IMR-90 (cell line): ENCODE results near the gene STRA8. TPM values are rescaled to one million over a fixed set of nuclear protein-coding genes. Genes with fewer than 3 reads are reported as not detected.

Source experiments
- ATAC-seq: fragments of 200-7000 bp; cut with Tn5 transposase; 2 replicates; pipeline ENCODE4 v1.9.1; 2020; ENCODE audit warnings: low read depth, mild to moderate bottlenecking, moderate library complexity
- BruUV-seq: library from RNA; stranded (reverse); fragments of 400-500 nt; replicated peaks from 2 replicates; lab custom pipeline; 2021; lab: Mats Ljungman, UMichigan
- CTCF ChIA-PET: fragments of 300-600 bp; formaldehyde crosslinking; extraction: SDS; loops from one replicate; lab custom pipeline; 2021; ENCODE audit warnings: antibody characterized with exemption; lab: Yijun Ruan, JAX
- POLR2A ChIA-PET: fragments of 300-600 bp; sonication (Branson Sonifier 250); formaldehyde crosslinking; loops from one replicate; lab custom pipeline; 2022; ENCODE audit warnings: antibody characterized with exemption; ENCODE audit not compliant: unreplicated experiment; lab: Charles Lee
- DNase-seq: peaks from one replicate; pipeline ENCODE4 v3.0.0; 2013
- H2AFZ ChIP-seq: replicated peaks from 2 replicates; pipeline ENCODE3; 2013; ENCODE audit warnings: low read length, mild to moderate bottlenecking; ENCODE audit not compliant: poor library complexity
- H2AK5ac ChIP-seq: 2 replicates; pipeline ENCODE4 v1.6.1; 2013; ENCODE audit warnings: low read depth, low read length, inconsistent platforms
- H2AK9ac ChIP-seq: replicated peaks from 2 replicates; pipeline ENCODE3; 2013; ENCODE audit warnings: mild to moderate bottlenecking, low read depth, low read length, moderate library complexity; ENCODE audit not compliant: poor library complexity
- H2BK120ac ChIP-seq: 2 replicates; pipeline ENCODE4 v1.6.1; 2013; ENCODE audit warnings: low read depth, low read length, inconsistent platforms
- H2BK15ac ChIP-seq: 3 replicates; pipeline ENCODE4 v1.6.1; 2013; ENCODE audit warnings: low read depth, low read length, inconsistent platforms
- H2BK20ac ChIP-seq: 2 replicates; pipeline ENCODE4 v1.6.1; 2013; ENCODE audit warnings: low read depth, mild to moderate bottlenecking, inconsistent platforms, low read length, moderate library complexity
- H2BK5ac ChIP-seq: 2 replicates; pipeline ENCODE4 v1.6.1; 2013; ENCODE audit warnings: mild to moderate bottlenecking, low read depth, low read length, inconsistent platforms; ENCODE audit not compliant: poor library complexity, severe bottlenecking
- H3K14ac ChIP-seq: replicated peaks from 2 replicates; pipeline ENCODE4 v1.6.1; 2013; ENCODE audit warnings: low read depth, low read length, inconsistent platforms
- H3K18ac ChIP-seq: 2 replicates; pipeline ENCODE4 v1.6.1; 2013; ENCODE audit warnings: low read depth, low read length, control low read depth
- H3K23ac ChIP-seq: 2 replicates; pipeline ENCODE4 v1.6.1; 2013; ENCODE audit warnings: low read depth, low read length, inconsistent platforms
- H3K27ac ChIP-seq: 2 replicates; pipeline ENCODE4 v1.5.1; 2013; ENCODE audit warnings: mild to moderate bottlenecking, control low read depth, low read length; ENCODE audit not compliant: insufficient read depth
- H3K27me3 ChIP-seq: 2 replicates; pipeline ENCODE4 v1.6.1; 2013; ENCODE audit warnings: low read length; ENCODE audit not compliant: control insufficient read depth, insufficient read depth
- H3K36me3 ChIP-seq: 2 replicates; pipeline ENCODE4 v1.6.1; 2013; ENCODE audit warnings: low read length, mixed read lengths; ENCODE audit not compliant: control insufficient read depth, insufficient read depth
- H3K4ac ChIP-seq: 2 replicates; pipeline ENCODE4 v1.6.1; 2013; ENCODE audit warnings: low read depth, low read length, inconsistent platforms
- H3K4me1 ChIP-seq: 2 replicates; pipeline ENCODE4 v1.6.1; 2013; ENCODE audit warnings: low read length, mixed read lengths; ENCODE audit not compliant: control insufficient read depth, insufficient read depth
- H3K4me2 ChIP-seq: 2 replicates; pipeline ENCODE4 v1.6.1; 2013; ENCODE audit warnings: low read depth, mild to moderate bottlenecking, control low read depth, low read length, moderate library complexity
- H3K4me3 ChIP-seq: 2 replicates; pipeline ENCODE4 v1.5.1; 2013; ENCODE audit warnings: low read depth, mild to moderate bottlenecking, control low read depth, low read length, moderate library complexity; ENCODE audit not compliant: insufficient read depth
- H3K56ac ChIP-seq: 2 replicates; pipeline ENCODE4 v1.6.1; 2013; ENCODE audit warnings: low read length, inconsistent platforms; ENCODE audit not compliant: insufficient read depth; ENCODE audit errors: extremely low read depth
- H3K79me1 ChIP-seq, 2 experiments: 2 replicates each; pipeline ENCODE4 v1.6.1; 2013; ENCODE audit warnings: low read length in 2 of 2, inconsistent platforms in 1 of 2, low read depth in 1 of 2
- H3K9ac ChIP-seq: 2 replicates; pipeline ENCODE4 v1.6.1; 2013; ENCODE audit warnings: low read depth, low read length, control low read depth
- H3K9me1 ChIP-seq: 2 replicates; pipeline ENCODE4 v1.6.1; 2013; ENCODE audit warnings: low read length, inconsistent platforms; ENCODE audit not compliant: insufficient read depth
- H3K9me3 ChIP-seq: 2 replicates; pipeline ENCODE4 v1.6.1; 2013; ENCODE audit warnings: low read length; ENCODE audit not compliant: control insufficient read depth, insufficient read depth
- H4K20me1 ChIP-seq: 2 replicates; pipeline ENCODE4 v1.6.1; 2013; ENCODE audit warnings: low read length, inconsistent platforms; ENCODE audit not compliant: insufficient read depth
- H4K5ac ChIP-seq: 2 replicates; pipeline ENCODE4 v1.6.1; 2013; ENCODE audit warnings: mild to moderate bottlenecking, low read depth, low read length, control low read depth
- H4K8ac ChIP-seq, 2 experiments: 2 replicates each; pipeline ENCODE4 v1.6.1; 2013; ENCODE audit warnings: low read depth in 2 of 2, low read length in 2 of 2, control low read depth in 1 of 2, inconsistent platforms in 1 of 2
- H4K91ac ChIP-seq: 2 replicates; pipeline ENCODE4 v1.6.1; 2013; ENCODE audit warnings: low read depth, low read length, inconsistent platforms; ENCODE audit not compliant: insufficient read depth
- MAZ ChIP-seq: IDR thresholded peaks from 2 replicates; pipeline ENCODE4 v1.6.1; 2012; ENCODE audit warnings: low read depth, mild to moderate bottlenecking, low read length, improper control_type of control experiment, moderate library complexity, borderline replicate concordance
- MXI1 ChIP-seq: IDR thresholded peaks from 2 replicates; pipeline ENCODE4 v1.6.1; 2012; ENCODE audit warnings: low read depth, mild to moderate bottlenecking, low read length, moderate library complexity, borderline replicate concordance
- POLR2A ChIP-seq: IDR thresholded peaks from 2 replicates; pipeline ENCODE4 v1.6.1; 2012; ENCODE audit warnings: mild to moderate bottlenecking, low read depth, low read length
- RAD21 ChIP-seq: IDR thresholded peaks from 2 replicates; pipeline ENCODE4 v1.6.1; 2012; ENCODE audit warnings: low read length, improper control_type of control experiment
- RCOR1 ChIP-seq: IDR thresholded peaks from 2 replicates; pipeline ENCODE4 v1.6.1; 2012; ENCODE audit warnings: mild to moderate bottlenecking, low read length, improper control_type of control experiment; ENCODE audit not compliant: insufficient replicate concordance
- RFX5 ChIP-seq: IDR thresholded peaks from 2 replicates; pipeline ENCODE4 v1.8.0; 2012; ENCODE audit warnings: low read depth, mild to moderate bottlenecking, low read length, moderate library complexity
- SMC3 ChIP-seq: fragments of 150-350 bp; IDR thresholded peaks from 2 replicates; pipeline ENCODE4 v1.6.1; 2016; ENCODE audit warnings: low read depth, mild to moderate bottlenecking, antibody characterized with exemption, low read length, moderate library complexity
- WGBS, 2 experiments: methylation state at CpG; one replicate each; pipeline versions ENCODE4 v1.1.5 to v1.1.7; 2013; ENCODE audit warnings: missing lambda C conversion rate in 2 of 2; ENCODE audit not compliant: insufficient read length in 1 of 2; ENCODE audit errors: extremely low coverage in 2 of 2; 5-methylcytosine and 5-hydroxymethylcytosine counted together
- dilution Hi-C: fragments of 300-500 bp; cut with HindIII; formaldehyde crosslinking; loops from one replicate; pipeline ENCODE4 v1.14.3; 2018; ENCODE audit warnings: low sequenced_read_pairs; ENCODE audit not compliant: unreplicated experiment
- in situ Hi-C: fragments of 300-500 bp; cut with MboI; formaldehyde crosslinking; loops from 3 replicates; pipeline ENCODE4 v1.14.3; 2019; ENCODE audit warnings: low sequenced_read_pairs, inconsistent platforms, mixed read lengths
- intact Hi-C: fragments of 100-400 bp; cut with micrococcal nuclease; formaldehyde crosslinking; loops from 2 replicates; pipeline ENCODE4 v1.10.0; 2022
- polyA plus RNA-seq, 3 experiments: library from polyadenylated mRNA; depleted of rRNA; stranded (reverse); fragments of >200 nt; gene quantifications; 2 replicates each; pipeline ENCODE4 v1.2.3, GENCODE V29; 2012; ENCODE audit warnings: low replicate concordance in 1 of 3
- total RNA-seq: library from RNA; depleted of rRNA; stranded (reverse); fragments of >200 nt; gene quantifications from 2 replicates; pipeline ENCODE4 v1.2.3, GENCODE V29; 2012
- TF ChIP-seq, protein P1 (sequence below): conservative IDR thresholded peaks from 2 replicates; pipeline ENCODE4 v1.5.1; 2012; ENCODE audit warnings: mild to moderate bottlenecking, low read depth, low read length, improper control_type of control experiment
- TF ChIP-seq, protein P2 (sequence below): fragments of 150-350 bp; IDR thresholded peaks from 2 replicates; pipeline ENCODE4 v1.6.1; 2017; ENCODE audit warnings: mild to moderate bottlenecking, antibody characterized with exemption, low read length, low read depth

Gene STRA8
- total and polyA plus RNA-seq, 2 of the 4 experiments (the other 2 are of a cell fraction) = not detected

DNA sequence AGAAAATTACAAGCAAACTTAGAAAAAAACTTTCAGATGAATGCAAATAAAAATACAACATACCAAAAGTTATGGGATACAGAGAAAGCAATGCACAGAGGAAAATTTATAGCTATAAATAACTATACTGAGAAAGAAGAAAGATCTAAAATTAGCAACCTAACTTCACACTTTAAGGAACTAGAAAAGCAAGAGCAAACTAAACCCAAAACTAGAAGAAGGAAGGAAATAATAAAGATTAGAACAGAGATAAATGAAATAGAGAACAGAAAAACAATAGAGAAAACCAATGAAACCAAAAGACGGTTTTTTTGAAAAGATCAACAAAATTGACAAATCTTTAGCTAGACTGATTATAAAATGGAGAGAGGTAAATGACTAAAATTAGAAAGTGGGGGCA lies 9.6 kb upstream of the STRA8 start:
- in situ Hi-C loops = no loop called here
- Histone ChIP-seq H2BK15ac (no peak overlapping the region), H3K36me3 (no peaks in the 10 kb centered on the region), H3K4me3 (no peak overlapping the region), H2BK5ac (no peak overlapping the region), H3K14ac (no peak overlapping the region), H3K9me1 (no peaks in the 10 kb centered on the region), H3K56ac (no peak overlapping the region), H3K79me1 (no peaks in the 10 kb centered on the region), H2AK9ac (no peak overlapping the region), H2AFZ (no peak overlapping the region), H3K18ac (no peak overlapping the region), H3K27ac (no peak overlapping the region), H4K20me1 (no peaks in the 10 kb centered on the region), H3K4ac (no peak overlapping the region), H3K4me2 (no peak overlapping the region), H2AK5ac (no peak overlapping the region), H3K27me3 (peaks cover 6% of the 10 kb centered on the region), H2BK20ac (no peak overlapping the region), H4K8ac (no peak overlapping the region), H3K4me1 (no peaks in the 10 kb centered on the region), H4K5ac (no peak overlapping the region), H3K23ac (no peak overlapping the region), H2BK120ac (no peak overlapping the region), H3K9me3 (no peaks in the 10 kb centered on the region), H3K9ac (no peak overlapping the region), H4K91ac (no peak overlapping the region)
- no CpG with 5 or more reads among the region's 1 CpG for WGBS, 2 experiments
- dilution Hi-C loops = no loop called here
- no peak for ATAC-seq
- no peak for DNase-seq
- intact Hi-C loops = no loop called here
- POLR2A ChIA-PET = interaction anchor here (0.6 kb wide), 1 partner anchor 13 kb away, joined by 3 read pairs; the partner anchor contains the start of gene WDR91
- no peak for TF ChIP-seq POLR2A
- no peak for TF ChIP-seq MXI1
- no peak for TF ChIP-seq MAZ
- TF ChIP-seq, protein P1, sequence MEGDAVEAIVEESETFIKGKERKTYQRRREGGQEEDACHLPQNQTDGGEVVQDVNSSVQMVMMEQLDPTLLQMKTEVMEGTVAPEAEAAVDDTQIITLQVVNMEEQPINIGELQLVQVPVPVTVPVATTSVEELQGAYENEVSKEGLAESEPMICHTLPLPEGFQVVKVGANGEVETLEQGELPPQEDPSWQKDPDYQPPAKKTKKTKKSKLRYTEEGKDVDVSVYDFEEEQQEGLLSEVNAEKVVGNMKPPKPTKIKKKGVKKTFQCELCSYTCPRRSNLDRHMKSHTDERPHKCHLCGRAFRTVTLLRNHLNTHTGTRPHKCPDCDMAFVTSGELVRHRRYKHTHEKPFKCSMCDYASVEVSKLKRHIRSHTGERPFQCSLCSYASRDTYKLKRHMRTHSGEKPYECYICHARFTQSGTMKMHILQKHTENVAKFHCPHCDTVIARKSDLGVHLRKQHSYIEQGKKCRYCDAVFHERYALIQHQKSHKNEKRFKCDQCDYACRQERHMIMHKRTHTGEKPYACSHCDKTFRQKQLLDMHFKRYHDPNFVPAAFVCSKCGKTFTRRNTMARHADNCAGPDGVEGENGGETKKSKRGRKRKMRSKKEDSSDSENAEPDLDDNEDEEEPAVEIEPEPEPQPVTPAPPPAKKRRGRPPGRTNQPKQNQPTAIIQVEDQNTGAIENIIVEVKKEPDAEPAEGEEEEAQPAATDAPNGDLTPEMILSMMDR = no peak
- no peak for TF ChIP-seq RFX5
- TF ChIP-seq SMC3 = no peak
- no peak for TF ChIP-seq RAD21
- TF ChIP-seq RCOR1 = no peak
- TF ChIP-seq, protein P2, sequence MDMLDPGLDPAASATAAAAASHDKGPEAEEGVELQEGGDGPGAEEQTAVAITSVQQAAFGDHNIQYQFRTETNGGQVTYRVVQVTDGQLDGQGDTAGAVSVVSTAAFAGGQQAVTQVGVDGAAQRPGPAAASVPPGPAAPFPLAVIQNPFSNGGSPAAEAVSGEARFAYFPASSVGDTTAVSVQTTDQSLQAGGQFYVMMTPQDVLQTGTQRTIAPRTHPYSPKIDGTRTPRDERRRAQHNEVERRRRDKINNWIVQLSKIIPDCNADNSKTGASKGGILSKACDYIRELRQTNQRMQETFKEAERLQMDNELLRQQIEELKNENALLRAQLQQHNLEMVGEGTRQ = no peak
- CTCF ChIA-PET = no interaction called here
- no TSS peak for BruUV-seq
